HG03439 (cell line): ENCODE results near the gene RNF222.
"Not testable (repeated sequence)": the region's sequence is repeated elsewhere in the genome, so short reads cannot be mapped to it uniquely, and the experiment has no call there.

ENCODE experiments used
- ATAC-seq: cut with Tn5 transposase; IDR thresholded peaks from one replicate; pipeline ENCODE4 v1.9.1; 2021; ENCODE audit warnings: mild to moderate bottlenecking, moderate library complexity; ENCODE audit not compliant: unreplicated experiment

The RNF222 gene

GRCh38 chr17:8413328-8413727 is 15.7 kb upstream of the RNF222 start:
- ATAC-seq = no peak

DNA sequence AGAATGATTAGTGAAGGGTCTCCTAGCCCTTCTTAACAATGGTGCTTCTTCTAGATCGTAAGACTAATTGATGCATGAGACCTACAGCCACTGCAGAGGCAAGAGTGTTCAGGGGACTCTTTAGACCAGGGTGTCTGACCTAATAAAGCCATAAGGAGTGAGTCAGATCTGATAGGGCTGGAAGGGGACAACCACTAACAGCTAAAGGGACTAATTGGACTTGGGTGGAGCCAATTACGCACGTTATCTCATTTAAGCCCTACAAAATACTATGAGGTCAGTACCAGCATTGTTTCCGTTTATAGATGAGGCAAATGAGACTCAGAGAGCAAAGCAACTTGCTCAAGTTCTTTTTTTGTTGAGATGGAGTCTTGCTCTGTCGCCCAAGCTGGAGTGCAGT is 14.5 kb upstream of the RNF222 start:
- no peak for ATAC-seq

GRCh38 chr17:8410883-8411238 is 13.2 kb upstream of the RNF222 start:
- ATAC-seq = no peak

- ATAC-seq = no peak
These were observed 12.6 kb upstream of the RNF222 start for GRCh38 chr17:8409966-8410882.

DNA sequence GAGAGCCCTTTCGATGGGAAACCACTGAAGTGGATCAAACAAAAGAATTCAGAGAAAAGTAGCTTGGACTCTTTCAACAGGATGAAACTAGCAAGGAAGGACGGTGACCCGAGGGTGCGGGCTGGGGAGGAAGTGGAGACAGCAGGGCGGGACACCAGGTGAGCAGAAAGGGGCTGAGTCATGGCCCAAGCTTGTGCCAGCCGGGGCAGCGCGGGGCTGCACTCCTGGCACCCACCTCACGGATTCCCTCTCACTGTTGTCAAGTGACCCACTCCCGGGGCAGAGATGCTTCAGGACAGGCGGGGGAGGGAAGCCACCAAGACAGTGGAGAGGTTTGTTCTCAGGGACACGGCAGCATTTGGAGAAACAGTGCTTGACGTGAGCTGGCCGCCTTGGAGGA is 10.7 kb upstream of the RNF222 start:
- ATAC-seq = no peak

- no peak for ATAC-seq
These were observed 8.5 kb upstream of the RNF222 start for GRCh38 chr17:8406174-8406573.

- no peak for ATAC-seq
These were observed 7.9 kb upstream of the RNF222 start for GRCh38 chr17:8405499-8406016.

DNA sequence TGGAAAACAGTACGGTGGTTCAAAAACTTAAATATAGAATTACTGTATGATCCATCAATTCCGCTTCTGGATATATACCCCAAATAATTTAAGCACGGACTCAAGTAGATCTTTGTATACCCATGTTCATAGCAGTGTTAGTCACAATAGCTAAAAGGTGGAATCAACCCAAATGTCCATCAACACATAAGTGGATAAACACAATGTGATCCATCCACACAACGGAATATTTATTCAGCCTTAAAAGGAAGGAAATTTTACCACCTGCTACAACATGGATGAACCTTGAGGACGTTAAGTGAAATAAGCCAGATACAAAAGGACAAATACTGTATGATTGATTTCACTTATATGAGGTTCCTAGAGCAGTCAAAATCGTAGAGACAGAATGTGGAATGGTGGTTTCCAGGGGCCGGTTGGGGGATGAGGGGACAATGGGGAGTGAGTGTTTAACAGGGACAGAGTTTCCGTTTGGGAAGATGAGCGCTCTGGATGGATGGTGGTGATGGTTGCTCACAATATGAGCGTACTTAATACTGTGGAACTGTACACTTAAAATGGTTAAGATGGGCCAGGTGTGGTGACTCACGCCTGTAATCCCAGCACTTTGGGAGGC is 5.4 kb upstream of the RNF222 start:
- no peak for ATAC-seq

DNA sequence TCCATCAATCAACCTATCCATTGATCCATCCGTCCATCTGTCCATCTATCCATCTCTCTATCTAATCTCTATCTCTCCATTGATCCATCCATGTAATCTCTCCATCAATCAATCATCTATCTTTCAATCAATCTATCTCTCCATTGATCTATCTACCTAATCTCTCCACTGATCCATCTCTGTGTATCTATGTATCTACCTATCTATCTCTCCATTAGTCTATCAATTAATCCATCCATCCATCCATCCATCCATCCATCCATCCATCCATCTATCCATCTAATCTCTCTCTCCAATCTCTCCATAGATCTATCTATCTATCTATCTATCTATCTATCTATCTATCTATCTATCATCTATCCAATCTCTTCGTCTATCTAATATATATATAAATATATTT is 3.5 kb upstream of the RNF222 start:
- no peak for ATAC-seq

DNA sequence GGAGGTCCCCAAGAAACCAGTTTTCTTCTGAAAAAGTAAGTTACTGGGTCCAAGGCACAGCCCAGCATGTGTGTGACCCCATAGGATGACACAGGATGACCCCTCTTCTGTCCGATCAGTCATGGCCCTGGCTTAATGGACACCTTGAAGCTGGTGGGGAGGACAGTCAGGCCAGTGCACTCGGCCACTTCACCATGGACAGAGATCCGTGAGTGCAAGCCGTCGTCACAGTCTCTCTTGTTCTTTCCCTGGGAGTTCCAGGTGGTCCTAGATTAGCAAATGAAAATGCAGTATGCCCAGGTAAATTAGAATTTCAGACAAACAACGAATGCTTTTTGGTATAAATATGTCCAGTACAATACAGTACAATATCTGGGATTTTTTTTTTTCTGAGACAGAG is 1.4 kb upstream of the RNF222 start:
- no peak for ATAC-seq

DNA sequence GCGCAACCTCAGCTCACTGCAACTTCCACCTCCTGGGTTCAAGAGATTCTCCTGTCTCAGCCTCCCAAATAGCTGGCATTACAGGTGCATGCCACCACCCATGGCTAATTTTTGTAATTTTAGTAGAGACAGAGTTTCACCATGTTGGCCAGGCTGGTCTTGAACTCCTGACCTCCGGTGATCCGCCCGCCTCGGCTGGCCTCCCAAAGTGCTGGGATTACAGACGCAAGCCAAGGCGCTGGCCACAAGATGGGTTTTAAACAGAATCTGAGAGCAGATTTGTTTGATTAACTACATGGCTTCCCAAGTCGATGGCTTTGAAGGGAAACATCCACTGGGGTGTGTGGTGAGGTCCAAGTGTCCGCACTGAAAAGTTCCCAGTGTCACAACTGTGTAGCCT is 3.1 kb downstream of the RNF222 start:
- ATAC-seq = not testable (repeated sequence)

DNA sequence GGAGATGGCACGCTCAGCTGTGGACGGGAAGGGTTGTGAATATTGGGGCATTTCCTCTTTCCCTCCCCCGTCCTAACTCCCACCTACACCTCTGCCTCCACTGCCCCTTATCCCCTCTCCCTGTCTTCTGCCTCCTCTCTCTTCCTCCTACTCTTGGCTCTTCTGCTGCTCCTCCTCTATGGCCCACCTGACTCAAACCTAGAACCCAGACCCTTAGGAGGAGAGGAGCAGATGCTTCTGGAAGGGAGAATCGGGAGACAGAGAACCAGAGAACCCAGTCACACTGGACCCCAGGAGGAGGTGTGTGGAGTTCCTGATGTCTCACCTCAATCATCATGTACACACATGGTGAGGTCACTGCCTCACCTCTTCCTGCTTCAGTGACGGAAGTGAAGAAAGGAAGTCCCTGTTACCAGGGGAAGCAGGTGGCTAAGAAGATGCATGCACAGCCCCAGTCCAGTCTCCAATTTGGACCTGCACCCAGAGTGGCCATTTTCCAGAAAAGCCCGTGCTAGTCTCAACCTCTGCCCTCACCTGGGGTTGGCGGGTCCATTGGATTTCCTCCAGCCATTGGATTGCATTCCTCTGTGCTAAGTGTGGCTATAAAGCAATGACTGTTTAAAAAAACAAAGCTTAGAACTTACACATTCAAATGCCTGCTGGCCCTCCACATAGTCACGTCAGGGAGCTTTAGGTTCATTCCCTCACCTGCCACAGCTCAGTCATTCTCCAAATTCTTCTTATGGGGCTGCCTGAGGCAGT is 4.0 kb downstream of the RNF222 start:
- no peak for ATAC-seq

DNA sequence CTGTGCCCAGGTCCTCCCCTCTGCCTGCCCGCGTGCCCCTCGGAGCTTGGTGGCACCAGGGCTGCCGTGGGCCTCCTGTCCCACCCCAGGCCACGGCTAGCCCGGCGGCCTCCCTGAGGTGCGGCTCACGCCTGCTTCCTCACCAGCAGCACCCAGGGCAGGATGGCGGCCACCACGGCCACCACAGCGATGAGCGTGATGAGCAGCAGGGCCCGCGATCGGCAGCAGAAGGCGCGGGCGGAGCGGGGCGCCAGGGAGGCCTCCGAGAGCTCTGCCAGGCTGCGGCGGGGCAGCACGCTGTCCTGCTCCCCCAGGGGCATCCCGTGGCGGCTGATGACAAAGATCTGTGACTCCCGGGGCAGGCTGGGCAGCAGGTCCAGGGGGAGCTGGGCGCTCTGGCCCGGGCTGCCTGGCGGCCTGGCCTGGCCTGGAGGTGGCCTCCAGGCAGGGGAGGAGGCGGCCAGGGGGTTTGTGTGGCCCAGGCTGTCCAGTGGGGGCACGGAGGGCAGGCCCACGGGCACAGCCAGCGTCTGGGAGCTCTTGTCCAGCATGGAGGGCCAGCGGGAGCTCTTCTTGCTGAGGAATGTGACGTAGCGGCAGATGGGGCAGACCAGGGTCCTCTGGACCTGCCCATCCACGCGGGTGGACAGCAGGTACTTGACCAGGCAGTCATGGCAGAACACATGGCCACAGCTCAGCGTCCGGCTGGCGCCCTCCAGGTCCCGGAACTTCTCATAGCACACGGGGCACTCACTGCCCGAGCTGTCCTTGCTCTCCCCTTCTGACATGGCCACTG is 4.8 kb downstream of the RNF222 start:
- no peak for ATAC-seq

DNA sequence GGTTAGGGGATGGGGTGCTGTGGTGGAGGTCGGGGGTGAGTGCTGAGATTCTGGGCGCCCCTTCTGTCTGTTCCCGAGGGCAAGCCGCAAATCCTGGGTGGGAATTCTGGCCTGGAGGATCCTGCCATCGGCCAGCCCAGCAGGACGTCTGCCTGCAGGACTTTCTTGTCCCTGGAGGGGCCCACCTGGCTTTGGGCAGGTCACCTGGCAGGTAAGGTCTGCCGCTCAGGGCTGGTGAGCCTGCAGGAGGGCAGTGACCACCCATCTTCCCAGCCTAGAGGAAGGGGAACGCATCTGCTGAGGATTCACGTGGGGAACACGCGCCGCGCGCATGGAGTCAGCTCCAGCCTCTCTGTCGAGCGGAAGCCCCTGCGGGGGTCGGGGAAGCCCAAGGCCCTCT is 5.4 kb downstream of the RNF222 start:
- no peak for ATAC-seq

- no peak for ATAC-seq
These were observed 5.9 kb downstream of the RNF222 start for GRCh38 chr17:8391711-8392110.

- ATAC-seq = no peak
These were observed 9.5 kb downstream of the RNF222 start for GRCh38 chr17:8387914-8388651.

DNA sequence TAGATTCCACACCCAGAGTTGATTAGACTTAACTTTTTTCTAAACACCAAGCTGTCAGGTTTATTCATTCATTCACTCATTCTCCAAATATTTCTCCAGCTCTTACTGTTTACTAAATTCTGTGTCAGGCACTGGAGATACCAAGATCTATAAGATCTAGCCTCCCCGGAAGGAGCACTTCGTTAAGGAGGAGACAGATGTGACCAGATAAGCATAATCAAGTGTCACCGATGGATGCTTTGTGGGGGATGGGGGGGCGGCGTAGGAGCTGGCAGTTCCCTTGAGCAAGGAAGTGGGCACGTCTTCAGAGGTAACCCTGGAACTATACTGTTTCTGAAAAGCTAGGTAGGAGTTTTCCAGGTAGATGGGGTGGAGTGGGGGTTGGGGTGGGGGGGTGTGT is 10.8 kb downstream of the RNF222 start:
- ATAC-seq = no peak

DNA sequence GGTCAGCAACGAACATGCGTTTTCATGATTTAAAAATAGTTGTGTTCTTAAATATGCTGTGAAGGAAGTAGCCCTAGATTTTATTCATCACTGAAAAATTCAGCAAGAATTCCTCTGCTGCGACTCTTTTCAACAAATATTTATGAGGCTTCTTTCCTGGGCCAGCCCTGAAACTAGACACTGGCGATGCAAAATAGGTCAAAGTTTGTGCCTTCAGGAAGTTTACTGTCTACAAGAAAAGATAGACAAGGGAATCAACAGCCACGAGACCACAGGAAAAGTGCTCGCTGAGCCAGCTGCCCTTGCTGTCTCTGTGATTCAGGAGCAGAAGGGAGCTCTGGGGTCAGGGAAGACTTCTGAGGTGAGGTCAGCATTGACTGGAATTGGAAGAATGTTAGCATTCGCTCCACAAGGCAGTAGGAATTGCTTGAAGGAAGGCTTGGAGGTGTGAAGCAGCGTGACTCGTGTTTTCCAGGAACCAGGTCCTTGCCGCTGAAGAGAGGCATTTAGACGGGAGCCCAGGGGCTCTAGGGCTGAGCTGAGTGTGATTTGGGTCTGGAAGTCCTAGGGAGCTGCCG is 12.7 kb downstream of the RNF222 start:
- no peak for ATAC-seq

- ATAC-seq = peak; percentile 91
These were observed 14.3 kb downstream of the RNF222 start, which contains the start of gene RPL26 for GRCh38 chr17:8383143-8383822. Gene RPL26, minus strand, starts transcription at chr17:8383193. Its CDS starts 883 bp downstream, at chr17:8382310.
